Inflammatory macrophage treated with lipopolysaccharide for 1 hour (primary cell): Measurements from ENCODE around the gene RAB3C.

ENCODE experiments used
- DNase-seq, 2 donors: peaks; one replicate each; pipeline ENCODE4 v3.0.0-alpha.2; 2020 to 2022

RAB3C gene

GRCh38 chr5:58606064-58606463 is 23.2 kb downstream of the RAB3C start:
- DNase-seq, result no peak

GRCh38 chr5:58615972-58616371 is 33.1 kb downstream of the RAB3C start:
- DNase-seq, result no peak

DNA sequence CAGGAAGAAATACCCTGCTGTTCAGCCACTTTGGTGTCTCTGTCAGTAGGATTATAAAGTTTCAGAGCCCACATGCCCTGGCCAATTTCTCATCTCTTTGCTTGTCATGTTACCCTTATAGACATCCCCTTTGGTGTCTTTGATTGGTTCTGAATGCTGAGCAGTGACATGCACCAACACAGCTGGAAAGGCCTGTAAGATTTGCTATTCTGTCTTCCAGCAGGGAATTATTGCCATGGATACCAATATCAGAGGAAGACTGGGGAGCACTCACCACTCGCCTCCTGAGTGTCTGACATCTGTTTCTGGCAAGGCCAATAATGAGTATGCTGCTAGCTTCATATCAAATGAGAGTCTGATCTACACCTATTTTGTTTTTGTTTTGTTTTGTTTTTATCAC is 34.4 kb downstream of the RAB3C start:
- no peak for DNase-seq

DNA sequence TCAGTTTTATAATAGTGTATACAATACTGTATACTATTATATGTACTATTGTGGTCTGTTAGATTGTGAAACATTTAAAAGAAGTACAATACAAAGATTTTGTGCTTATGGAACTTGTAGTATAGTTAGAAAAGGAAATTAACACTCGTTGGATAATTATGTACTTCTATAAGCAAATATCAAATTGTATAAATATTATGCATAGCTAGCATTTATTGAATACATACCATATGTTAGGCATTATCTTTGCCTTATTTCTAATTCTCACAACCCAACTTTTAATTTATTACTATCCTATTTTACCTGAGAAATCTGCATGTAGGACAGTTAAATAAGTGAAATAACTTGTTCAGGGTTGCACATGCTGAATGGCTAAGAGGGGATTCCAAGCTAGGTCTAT is 37.5 kb downstream of the RAB3C start:
- no peak for DNase-seq

GRCh38 chr5:58622936-58623871 is 40.3 kb downstream of the RAB3C start:
- DNase-seq, result no peak

DNA sequence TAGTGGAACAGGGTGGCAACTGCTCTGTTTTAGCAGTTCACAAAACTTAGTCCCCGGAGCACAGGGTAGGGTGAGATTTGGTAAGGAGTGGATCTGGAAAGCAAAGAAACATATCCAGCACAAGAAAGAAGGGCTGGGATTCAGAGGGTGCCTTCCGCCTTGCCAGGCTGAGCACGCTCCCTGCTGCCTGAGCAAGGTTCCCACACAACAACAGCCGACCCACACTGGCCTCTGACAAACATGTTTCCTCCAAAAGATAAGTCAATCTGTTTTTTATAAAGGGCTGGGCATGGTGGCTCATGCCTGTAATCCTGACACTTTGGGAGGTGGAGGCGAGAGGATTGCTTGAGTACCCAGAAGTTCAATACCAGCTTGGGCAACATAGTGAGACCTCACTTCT is 45.8 kb downstream of the RAB3C start:
- DNase-seq, result no peak

GRCh38 chr5:58629271-58630159 is 46.6 kb downstream of the RAB3C start:
- no peak for DNase-seq

DNA sequence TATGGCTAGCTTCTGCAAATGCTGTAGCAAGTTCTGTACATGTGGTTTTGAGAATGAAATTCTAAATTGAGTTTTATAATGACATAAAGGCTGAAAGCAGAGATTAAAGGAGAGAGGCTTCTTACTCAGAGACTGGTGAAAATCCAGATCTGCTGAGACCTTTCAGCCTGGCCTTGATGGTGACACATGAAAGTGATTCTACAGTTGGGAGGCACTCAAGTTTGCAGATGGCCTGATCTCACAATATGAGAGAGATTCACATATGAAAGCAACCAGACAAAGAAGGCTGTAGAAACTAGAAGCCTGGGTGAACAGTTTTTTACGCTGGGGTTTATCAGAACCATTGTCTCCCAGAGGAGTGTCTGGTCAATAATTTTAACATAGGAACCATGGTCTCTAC is 49.0 kb downstream of the RAB3C start:
- no peak for DNase-seq

DNA sequence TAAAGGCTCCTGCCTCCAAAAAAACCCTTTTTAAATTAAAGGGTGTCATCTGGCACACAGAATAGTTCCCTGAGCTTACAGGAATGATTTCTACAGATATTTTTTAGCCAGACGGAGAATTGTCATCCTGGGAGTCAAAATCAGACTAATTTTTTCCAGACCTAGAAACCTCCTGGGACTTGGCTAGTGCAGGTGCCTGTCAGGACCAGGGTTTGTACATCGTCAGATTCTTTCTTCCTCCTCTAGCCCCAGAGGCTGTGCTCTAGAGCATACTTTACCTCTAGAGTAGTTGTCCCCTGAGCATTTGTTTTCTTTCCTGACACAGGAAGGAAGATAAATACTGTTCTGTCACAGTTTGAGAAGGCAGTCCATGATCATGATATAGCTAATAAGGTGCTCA is 52.5 kb downstream of the RAB3C start:
- no peak for DNase-seq

DNA sequence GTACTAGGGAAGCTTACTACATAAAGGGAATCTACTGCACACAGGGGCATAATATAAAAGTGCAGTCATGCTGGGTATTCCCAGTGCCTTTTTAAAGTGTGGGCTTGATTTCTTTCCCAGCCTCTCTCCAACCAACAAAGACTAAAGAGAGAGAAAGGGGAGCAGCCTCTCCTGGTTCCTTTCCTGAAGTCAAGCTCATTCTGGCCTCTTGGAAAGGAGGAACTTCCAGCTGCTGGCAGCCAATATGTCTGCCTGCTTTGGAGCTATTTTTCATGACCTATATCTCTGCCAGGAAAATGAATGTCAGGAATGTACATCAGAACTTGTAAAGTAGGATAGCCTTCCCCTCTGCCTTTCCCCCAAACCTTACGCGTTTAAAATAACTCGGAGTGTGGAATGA is 57.1 kb downstream of the RAB3C start:
- DNase-seq, result no peak

- DNase-seq, result no peak
Observed at GRCh38 chr5:58641533-58641932, 58.7 kb downstream of the RAB3C start.

DNA sequence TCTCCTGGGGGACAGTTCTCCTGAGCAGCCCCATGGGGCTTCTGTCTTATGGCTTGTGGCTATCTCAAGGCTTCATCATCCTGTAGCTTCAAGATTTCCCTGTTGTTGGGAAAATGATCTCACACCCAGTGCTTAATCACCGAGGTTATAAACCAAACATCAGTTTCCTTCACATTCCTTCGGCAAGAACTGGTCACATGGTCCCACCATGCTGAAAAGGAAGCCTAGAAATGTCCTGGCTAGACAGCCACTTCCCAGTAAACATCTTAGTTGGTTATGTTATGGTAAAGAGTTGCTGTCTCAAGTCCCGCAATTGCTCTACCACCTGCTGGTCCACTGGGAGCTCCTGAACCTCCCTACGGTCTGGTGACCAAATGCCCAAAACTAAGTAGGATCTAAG is 66.0 kb downstream of the RAB3C start:
- no peak for DNase-seq

- DNase-seq, result no peak
Observed at GRCh38 chr5:58649716-58650115, 66.8 kb downstream of the RAB3C start.

DNA sequence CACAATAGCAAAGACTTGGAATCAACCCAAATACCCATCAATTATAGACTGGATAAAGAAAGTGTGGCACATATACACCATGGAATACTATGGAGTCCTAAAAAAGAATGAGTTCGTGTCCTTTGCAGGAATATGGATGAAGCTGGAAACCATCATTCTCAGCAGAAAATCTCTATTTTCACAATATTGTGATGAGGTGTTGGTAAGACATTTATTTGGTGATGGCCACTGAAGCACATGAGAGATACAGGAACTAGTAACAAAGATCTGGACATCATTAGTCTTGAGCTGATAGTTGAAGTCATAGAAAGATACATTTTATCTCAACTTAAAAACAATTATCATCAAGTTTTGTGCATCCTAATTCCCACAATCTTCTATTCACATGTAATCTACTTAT is 70.6 kb downstream of the RAB3C start:
- DNase-seq, result no peak

DNA sequence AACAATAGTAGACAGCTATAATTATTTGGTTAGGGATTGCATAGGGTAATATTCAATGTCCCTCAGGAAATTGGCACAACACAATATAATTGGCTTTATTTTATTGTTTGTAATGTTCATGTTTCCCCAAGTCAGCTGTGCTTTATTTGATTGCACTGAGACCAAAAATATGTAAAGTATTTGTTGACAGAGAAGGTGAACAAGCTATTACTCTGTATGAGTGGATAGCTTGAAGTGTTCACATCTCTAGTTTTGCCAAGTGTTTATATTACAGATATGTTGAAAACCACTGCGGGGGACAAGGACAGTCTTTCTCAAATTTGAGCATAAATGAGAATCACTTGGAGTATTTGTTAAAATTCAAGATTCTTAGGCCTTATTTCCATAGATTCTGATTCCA is 83.3 kb downstream of the RAB3C start:
- no peak for DNase-seq

DNA sequence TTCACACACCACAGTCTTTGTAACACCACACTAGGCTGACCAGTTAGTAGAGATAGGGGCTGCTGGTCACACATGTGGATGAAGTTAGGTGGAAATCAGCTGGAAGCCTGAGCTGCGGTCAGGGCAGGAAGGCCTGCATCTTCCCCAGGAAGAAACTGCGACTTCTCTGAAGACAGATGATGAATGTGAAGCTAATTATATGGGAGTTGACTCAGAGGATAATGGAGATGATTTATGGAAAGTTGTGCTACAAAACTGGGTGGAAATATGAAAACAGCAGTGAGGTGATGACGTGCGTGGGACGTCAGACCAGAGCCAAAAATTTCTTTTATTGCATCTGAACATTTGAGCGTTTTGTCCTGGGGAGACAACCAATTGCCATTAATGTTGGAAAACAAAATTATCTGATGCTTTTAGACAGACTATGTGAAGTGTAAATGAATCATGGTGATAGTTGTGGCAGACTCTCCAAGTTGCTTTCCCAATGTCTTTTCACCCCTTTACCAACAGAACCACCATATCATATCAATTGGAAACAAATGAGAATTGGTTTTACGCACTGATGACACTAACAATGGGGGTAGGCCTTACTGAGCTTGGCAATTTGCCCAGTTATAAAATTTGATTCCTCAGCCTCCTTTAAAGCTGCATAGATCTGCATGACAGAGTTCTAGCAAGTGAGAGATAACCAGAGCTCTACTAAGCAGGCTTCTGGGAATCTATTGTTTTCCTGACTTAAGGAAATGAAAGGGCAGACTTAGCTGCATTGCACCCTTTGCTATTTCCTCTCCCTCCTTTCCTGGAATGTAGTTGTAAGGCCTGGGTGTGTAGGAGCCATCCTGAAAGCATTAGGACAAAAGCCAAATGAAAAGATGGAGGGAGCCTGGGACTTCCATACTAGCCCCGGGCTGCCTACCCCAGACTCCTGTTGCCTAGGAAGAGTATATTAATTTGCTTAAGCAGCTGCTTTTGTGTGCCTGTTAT is 84.0 kb downstream of the RAB3C start:
- DNase-seq, result no peak

- DNase-seq, result no peak
Observed at GRCh38 chr5:58670582-58670981, 87.7 kb downstream of the RAB3C start.

DNA sequence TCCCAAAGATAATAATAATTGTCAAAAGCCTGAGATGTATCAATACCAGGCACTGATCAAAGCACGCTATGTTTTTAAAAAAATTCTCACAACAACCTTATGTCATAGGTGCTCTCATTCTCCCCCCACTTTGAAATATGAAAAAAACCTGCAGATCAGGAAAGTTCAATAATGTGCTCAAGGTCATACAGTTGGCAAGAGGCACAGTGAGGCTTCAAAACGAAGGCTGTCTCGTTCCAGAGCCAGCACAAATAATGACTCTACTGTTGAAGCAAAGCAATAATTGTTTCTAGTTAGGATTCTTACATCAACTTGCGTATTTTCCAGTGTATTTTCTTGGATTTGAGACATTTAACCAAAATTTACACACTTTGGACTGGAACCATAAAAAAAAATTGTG is 88.3 kb downstream of the RAB3C start:
- DNase-seq, result no peak

DNA sequence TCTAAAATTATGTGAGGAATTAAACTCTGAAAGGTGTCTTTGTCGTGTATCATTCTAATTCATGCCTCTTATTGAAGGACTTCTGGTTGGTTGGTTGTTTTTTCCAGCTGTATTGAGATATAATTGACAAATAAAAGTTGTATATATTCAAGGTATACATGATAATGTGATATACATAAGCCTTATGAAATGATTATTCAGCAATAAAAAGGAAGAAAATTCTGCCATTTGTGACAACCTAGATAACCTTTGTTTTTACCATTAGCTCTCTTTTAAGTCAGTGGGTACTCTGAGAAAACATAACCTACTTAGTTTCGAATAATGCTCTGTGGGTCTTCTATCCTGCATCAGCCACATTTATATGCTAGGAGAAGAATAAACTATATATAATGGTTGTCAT is 89.6 kb downstream of the RAB3C start:
- no peak for DNase-seq

GRCh38 chr5:58674070-58674469 is 91.2 kb downstream of the RAB3C start:
- DNase-seq, result no peak

GRCh38 chr5:58674711-58675110 is 91.8 kb downstream of the RAB3C start:
- DNase-seq, result no peak

DNA sequence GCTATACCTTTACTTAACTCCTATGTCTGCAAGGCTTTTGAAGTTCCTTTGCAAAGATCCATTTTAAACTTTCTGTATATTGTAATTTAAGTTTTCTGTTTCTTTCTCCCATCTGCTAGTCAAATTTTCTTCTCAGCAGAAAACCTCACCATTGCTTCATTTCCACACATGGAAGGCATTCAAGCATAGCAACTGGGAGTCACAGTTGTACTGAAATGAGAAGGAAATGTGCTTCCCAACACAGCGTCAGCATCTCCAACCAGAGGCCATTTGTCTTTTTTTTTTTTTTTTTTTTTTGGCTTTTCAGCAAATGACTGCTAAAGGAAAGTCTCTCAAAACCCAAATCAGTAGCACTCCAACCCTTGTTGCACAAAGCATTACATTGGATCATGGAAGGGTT is 92.5 kb downstream of the RAB3C start:
- DNase-seq, result no peak

- no peak for DNase-seq
Observed at GRCh38 chr5:58677650-58678049, 94.8 kb downstream of the RAB3C start.
